GM19455 (cell line): Measurements from ENCODE around the gene SLC24A4.

Source experiments
- ATAC-seq: cut with Tn5 transposase; IDR thresholded peaks from one replicate; pipeline ENCODE4 v1.9.1; 2021; ENCODE audit not compliant: unreplicated experiment

Gene SLC24A4

DNA sequence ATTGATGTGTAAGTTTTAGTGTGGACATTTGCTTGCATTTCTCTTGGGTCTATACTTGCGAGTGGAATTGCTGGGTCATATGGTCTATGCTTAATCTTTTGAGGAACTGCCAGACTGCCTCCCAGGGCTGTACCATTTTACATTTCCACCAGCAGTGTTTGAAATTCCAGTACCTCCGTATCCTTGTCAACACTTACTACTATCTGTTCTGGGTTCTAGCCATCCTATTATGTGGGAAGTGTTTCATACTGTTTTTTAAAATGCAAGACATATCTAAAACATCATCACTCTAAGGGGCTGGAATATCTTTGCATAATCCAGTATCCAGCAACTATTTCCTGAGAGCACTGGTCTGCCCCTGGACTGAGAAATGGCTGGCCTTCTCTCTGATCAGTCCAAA, 110.4 kb downstream of the SLC24A4 start:
- no peak for ATAC-seq

DNA sequence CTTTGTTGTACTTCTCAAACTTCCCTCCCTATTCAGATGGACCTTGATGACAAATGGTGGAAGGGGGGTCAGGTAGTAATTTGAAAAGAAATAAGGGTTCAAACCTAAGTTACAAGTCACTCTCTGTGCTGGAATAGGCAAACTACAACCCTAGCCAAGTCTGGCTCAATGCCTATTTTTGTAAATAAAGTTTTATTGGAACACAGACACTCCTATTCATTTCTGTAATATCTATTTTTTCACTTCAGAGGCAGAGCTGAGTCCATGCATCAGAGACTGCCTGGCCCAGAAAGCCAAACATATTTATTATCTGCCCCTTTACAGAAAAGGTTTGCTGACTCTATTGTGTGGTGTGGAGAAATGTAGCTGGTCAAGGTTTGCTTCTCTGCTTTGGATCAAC, 112.2 kb downstream of the SLC24A4 start:
- ATAC-seq = no peak

DNA sequence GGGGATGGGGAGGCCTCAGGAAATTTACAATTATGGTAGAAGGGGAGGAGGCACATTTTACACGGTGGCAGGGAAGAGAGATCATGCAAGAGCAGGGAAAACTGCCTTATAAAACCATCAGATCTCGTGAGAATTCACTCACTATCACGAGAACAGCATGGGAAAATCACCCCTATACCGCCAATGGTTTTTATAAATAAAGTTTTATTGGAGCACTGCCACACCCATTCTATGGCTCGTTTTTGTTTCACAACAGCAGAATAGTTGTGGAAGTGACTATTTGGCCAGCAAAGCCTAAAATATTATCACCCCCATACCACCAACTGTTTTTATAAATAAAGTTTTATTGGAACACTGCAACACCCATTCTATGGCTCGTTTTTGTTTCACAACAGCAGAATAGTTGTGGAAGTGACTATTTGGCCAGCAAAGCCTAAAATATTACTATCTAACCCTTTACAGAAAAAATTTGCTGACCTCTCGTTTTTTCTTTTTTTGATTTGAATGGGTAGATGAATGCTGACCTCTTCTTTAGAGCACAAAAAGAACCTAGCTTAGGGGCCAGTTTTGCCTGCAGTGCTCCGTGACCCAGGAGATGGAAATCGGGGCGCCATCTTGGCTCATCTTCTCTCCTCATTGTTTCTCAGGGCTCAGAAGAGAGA, 113.3 kb downstream of the SLC24A4 start:
- ATAC-seq = no peak

DNA sequence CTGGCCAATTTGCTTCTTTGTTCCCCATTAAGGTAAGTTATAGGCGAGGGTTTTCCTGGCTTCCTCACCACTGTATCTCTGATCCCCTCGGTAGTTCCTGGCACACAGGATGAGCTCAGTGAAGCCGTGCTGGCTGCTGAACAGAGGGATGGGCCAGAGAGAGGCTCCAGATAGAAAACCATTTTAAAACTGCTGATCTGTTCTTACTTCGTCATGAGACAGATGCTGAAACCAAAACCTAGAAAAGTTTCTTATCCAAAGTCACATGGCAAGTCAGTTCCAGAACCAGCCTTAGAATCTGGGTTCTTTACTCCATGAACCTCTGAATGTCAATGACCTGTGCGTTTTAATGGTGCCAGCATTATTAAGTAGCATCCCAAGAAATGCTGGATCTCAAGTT, 114.3 kb downstream of the SLC24A4 start:
- ATAC-seq = no peak

DNA sequence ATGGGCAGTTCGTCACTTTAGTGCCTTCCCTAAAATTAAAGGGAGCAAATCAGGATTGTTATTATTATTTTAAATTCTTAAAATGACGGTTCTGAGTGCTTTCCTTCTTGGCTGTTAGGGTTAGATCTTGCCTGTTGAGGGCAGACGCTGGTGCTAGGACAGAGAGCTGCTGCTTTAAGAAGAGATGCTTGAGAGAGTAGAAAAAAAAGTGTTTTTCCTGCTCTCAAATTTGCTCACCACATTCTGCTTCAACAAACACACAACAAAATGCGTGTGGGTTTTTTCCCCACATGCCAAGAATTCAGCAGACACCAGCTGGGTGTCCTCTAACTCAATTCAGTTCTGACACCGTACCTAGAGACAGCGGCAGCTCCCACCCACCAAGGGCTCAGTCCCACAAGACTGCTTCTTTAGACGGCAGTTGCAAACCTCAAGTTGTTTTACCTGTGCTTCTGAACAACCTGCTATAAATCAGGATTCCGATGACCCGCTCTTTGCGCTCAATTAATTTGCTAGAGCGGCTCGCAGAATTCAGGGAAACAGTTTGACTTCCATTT, 114.8 kb downstream of the SLC24A4 start:
- ATAC-seq = no peak

DNA sequence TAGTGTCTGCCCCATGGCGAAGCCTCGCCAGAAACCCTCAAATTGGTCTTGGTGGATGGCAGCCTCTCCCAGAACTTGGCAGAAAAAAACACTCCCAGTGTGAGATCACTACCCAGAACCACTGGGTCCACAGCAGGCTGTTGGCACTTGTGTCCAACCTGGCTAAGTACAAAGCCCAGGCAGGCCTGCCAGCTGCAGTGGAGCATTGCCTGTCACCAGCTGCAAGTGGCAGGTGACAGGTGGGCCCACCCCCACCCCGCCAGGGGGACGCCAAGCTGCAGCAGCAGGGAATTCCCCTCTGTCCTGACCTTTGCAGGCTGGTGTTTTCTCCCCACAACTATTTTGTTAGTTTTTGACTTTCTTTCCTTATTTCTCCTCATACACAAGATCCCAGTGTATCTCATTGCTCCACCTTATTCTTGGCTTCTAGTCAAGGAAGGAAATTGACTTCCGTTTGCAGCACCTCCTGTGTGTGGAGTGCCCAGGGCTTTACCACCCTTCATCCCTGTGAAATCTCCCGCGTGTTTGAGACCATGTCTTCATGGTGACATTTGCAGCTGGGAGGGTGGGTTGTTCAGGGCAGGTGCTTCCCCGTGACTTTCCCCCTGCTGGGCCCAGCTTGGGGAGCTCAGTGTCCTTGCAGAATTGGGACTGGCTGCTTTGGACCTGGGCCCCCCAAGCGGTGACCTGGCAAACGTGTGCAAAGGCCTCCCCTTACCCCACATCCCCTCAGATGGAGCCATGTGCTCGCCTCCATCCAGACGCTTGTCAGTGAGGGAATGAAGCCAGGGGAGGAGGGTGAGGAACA, 116.8 kb downstream of the SLC24A4 start:
- no peak for ATAC-seq

DNA sequence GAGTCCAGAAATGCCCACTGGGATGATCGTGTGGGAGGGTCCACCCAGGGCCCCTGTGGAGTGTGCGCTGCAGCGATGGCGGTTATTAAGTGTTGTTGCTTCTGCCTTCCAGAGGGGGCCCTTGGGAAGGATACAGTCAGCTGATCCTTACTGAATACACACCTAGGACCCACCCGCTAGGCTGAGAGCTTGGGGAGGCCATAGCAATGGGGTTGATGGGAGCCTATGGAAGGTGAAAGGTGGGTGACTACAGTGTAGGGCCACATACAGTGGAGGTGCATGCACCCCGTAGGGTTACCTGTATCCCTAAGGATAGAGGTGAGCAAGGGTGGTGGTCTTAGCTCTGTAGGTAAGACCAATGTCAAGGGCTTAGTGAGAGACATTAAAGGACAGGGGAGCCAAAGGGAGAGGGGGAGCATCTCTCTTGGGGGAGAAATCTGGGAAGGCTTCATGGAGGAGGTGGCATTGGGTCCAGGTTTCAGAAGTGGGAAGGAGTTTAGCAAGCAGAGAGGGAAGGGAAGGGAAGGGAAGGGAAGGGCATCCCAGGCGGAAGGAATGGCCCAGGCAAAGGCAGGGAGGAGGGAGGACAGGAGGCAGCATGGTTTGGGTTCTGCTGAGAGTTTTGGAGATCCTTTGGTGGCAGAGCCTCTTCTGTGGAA, 117.5 kb downstream of the SLC24A4 start:
- ATAC-seq = no peak

DNA sequence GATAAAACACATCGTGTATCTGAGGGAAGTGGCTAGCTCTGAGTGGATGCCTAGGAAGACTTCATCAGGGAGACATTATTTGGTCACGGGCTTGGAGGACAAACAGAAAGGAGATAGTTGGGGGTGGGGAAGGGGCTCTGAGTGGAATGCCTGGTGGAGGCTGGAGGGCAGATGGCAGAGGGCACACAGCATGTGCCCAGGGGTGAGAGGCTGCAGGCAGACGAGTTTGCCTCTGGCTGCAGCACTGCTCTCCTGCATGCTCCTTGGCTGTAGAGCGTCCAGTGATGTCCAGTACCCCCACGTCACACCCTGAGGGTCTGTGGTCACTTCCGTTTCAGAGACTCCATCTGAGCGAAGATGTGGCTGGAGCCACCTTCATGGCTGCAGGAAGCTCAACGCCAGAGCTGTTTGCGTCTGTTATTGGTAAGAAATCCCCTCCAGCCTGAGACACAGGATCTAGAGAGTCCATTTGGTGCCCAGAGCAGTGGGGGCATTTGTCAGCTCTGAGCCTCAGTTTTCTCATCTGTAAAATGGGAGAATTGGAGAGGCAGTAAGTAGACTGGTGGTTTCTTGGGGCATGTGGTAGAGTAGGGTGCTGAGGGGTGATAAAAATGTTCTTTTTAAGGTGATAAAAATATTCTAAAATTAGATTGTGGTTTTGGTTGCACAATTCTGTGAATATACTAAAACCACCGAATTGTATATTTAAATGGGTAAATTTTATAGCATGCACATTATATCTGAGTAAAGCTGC, 119.0 kb downstream of the SLC24A4 start:
- ATAC-seq = no peak

DNA sequence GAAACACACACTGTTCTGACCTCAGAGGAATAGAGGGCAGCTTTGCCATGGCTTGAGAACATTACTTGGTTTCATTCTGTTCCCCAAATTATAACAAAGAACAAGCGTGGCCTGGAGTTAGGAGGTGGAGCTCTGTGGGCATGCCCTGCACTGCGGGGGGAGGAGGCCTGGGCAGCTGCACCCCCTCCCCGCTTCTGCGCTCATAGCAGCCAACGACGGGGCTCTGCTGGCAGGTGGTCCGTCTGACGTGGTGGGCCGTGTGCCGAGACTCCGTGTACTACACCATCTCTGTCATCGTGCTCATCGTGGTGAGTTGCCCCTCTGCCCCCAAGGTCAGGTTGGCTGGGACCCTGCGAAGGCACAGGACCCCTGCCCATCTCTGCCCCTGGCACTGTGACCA, 120.2 kb downstream of the SLC24A4 start:
- ATAC-seq = no peak

DNA sequence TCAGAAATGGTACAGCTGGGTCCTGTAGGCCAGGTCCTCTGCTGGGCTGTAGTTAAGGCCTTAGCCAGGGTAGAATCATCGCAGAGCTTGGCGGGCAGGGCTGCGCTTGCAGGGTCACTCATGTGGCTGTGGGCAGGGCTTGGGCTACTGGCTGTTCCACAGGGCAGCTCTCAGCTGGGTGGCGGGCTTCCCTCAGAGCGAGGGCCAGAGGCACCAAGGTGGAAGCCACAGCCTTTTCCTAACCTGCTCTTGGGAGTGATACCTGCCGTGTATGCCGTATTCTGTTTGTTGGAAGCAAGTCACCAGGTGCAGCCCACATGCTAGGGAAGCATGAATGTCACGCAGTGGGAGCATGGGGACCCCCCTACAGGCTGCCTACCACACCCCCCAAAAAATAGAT, 120.8 kb downstream of the SLC24A4 start:
- ATAC-seq = no peak

DNA sequence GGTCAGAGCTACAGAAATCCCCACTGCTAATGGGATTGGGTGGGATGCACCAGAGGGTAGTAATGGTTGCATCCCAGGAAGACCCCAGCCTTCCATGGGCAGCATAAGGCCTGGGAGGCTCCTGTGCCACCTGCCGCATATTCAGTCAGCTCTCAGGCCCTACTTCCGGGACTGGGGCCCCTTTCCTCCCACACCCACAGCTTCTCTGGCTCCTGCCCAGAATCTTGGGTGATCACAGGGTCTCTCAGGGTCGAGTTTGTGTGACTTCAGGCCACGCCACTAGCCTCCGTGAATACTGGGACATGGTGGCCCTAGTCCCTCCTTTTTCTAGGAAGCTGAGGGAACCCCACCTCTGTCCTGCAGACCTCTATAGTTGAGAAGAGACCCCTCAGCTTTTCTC, 123.8 kb downstream of the SLC24A4 start:
- ATAC-seq = no peak

DNA sequence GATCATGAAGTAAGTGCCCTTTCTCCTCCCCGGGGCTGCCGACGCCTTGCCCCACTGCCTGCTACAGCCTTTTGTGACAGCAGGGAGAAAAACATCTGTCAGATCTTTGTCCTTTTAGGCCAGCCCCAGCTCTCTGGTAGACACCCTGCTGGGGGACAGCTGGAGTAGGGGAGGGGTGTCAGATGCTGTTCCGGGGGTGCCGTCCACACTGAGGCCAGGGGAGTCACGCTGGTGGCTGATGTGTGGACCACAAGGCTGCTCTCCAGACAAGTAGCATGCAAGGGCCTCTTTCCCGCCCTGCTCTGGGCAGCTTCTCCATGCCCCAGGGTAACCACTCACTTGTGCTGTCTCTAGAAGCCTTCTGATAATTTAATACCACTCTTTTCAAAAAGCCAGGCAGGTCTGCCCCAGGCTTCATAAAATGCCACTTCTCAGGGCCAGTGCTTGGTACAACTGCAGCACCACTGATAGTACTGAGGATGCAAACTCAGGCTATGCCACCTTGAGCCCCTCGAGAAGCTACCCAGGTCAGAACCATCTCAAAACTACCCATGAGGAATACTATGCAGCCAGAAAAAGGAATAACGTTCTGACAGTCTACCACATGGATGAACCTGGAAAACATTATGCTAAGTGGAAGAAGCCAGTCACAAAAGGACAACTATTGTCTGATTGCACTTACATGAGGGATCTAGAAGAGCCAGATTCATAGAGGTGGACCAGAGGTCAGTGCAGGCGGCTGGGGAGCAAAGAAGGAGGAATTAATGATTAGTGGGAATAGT, 124.6 kb downstream of the SLC24A4 start:
- no peak for ATAC-seq

DNA sequence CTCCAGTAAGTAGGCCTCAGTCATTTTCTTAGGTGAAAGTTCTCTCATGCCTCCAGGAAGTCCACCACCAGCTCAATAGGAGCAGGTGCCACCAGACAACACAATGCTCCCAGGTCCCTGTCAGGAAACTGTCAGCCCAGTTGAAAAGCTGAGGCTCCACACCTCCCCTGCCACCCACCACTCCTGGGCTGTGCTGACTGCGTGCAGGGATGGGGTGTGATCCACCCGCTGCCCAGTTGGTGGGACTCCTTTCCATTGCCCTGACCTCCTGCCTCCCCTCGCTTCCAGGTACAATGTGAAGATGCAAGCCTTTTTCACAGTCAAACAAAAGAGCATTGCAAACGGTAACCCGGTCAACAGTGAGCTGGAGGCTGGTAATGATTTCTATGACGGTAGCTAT, 125.8 kb downstream of the SLC24A4 start:
- ATAC-seq = no peak

DNA sequence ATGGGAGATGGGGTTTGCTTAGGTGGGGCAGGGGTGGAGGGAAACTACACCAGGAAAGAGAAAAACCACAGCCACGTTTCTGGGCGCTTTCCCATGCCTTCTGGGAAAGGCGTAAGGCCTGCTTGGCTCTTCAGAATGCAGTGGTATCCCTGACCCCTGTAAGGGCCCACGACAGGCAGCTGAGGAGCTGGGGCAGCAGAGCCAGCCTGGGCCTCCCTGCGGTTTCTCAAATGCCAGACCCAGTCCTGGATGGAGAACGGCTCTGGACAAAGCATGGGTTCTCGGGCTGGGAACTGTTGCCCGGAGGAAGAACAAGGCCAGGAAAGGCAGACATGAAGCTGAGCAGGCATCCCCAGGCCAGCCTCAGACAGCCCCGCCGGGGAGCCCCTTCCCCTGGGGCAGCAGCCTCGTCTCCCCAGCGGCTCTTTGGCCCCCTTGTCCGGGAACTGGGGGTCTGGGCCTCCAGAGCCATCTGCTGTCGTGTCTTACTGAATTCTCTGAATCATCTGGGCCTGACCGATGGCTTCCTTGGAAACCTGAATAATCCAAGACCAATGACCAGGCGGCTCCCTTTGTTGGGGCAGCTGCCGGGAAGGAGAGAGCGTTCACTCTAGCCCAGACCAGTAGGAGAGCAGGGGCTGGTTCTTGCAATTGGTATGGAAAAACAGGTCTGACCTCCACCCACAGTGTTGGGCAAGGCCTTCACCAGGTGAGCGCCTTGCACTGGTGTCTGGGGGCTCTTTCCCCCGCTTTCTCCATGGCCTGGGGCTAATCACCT, 126.6 kb downstream of the SLC24A4 start:
- no peak for ATAC-seq

DNA sequence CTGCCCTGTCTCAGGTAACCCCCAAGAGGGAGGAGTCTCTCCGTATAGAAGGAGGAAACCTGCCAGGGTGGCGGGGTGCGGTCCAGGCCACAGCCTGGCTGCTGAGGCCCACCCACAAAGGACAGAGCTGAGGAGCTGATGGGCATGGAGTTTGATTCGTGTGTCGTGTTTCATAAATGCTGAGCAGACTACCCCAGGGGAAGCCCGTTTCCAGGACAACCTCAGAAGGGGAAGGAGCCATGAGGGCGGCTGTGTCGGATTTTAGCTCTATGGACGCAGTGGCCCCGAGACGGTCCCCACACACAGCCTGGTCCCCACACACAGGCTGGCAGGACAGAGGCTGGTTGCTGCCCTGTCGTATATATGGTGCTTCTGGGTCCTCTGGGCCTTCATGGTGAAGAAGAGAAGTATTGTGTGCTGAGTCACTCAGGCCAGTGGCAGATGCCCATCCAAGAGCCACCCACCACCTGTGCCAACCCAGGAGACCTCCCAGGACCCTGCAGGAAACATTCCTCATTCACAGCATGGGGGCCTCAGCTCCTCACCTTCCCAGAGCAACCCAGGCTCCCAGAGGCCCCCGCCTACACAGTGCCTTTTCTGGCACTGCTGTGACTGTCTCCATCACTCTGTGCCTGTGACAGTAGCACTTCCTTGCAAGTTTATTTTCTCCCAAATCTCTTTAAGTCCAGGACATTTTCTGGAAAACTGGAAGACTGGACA, 127.5 kb downstream of the SLC24A4 start:
- no peak for ATAC-seq

DNA sequence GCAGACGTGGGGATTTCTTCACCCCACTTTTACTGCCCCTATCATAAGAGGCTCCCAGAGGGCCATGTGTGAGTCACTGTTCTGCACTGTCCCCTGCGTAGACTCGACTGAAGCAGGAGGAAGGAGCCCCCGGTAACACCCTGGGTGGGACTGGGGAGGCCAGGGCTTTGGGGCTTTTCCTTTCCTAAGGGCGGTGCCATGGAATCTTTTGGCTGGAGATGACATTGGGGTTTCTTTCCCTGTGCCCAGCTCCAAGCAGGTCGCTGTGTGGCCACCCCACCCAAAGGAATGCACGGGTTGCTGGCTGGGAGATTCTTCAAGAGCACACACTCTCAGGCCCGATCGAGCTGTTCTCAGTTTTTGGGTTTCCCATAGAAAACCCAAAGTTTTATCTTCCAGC, 128.3 kb downstream of the SLC24A4 start:
- ATAC-seq = no peak

DNA sequence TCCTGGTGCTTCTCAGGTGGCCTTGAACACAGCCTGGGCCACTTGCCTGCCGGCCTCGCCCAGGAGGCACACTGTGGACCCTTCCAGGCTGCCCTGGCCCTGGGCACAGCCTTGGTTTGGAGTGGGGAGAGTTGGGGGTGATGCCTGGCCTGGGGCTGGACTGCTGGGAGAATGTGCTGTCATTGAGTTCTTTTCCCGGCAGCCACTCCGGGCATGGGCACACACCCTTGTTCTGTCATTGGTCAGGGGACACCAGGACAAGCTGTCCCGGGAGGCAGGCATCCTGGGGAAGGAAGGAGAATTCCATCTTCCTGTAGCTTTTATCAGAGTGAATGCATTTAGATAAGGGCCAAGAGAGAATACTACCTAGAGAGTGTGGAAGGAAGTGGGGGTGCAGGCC, 128.8 kb downstream of the SLC24A4 start:
- ATAC-seq = no peak

DNA sequence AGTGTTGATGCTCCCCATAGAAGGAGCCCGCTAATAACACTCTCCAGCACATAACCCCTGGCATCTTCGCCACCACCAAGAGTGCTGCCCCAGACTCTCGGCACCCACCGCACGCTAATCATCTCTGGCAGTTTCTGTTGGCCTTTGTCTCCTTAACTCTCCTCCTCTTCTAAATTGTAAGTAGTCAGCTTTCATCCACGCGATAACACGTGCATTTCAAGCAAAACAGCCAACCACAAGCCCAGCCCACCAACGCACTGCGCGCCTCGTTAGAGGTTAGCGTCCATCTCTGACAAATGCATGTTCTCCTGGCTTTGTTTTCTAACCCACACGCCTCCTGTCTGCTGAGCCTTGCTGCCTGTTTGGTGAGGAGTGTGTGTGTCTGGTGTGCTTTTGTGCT, 129.5 kb downstream of the SLC24A4 start:
- no peak for ATAC-seq

DNA sequence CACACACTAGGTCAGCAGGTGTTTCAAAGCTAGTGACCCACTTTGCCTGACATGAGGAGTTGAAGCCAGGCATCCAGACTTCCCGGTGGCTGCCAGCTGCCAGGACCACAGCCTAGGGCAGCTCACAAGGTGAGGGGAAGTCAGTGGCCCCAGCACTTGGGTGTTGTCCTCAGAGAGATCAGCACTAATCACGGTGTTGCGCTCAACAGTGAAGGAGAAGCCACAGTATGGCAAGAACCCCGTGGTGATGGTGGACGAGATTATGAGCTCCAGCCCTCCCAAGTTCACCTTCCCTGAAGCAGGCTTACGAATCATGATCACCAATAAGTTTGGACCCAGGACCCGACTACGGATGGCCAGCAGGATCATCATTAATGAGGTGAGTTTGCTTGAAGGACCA, 130.7 kb downstream of the SLC24A4 start:
- no peak for ATAC-seq
